Panc1 (cell line): ENCODE data around the gene ERO1B. TPM values are rescaled to one million over a fixed set of nuclear protein-coding genes. Genes with fewer than 3 reads are reported as not detected.

ENCODE experiments used
- ATAC-seq: fragments of 200-7000 bp; cut with Tn5 transposase; 2 replicates; pipeline ENCODE4 v1.9.1; 2020; ENCODE audit warnings: mild to moderate bottlenecking, moderate library complexity
- BruUV-seq: library from RNA; stranded (reverse); fragments of 400-500 nt; replicated peaks from 2 replicates; lab custom pipeline; 2021; lab: Mats Ljungman, UMichigan
- CTCF ChIA-PET: fragments of 300-600 bp; sonication (Branson Sonifier 250); formaldehyde crosslinking; loops from one replicate; lab custom pipeline; 2022; ENCODE audit warnings: antibody characterized with exemption; lab: Charles Lee
- POLR2A ChIA-PET: fragments of 300-600 bp; sonication (Branson Sonifier 250); formaldehyde crosslinking; loops from one replicate; lab custom pipeline; 2022; ENCODE audit warnings: antibody characterized with exemption; lab: Charles Lee
- DNase-seq: peaks from one replicate; pipeline ENCODE4 v3.0.0-alpha.2; 2010; ENCODE audit warnings: low read depth, low spot score
- H3K27ac ChIP-seq: 2 replicates; pipeline ENCODE4 v1.5.1; 2011; ENCODE audit warnings: mild to moderate bottlenecking, low read length, inconsistent platforms
- H3K27me3 ChIP-seq: fragments of 200-500 bp; sonication (Bioruptor generic); 2 replicates; pipeline ENCODE4 v1.6.0; 2014; ENCODE audit warnings: low read length, inconsistent platforms; ENCODE audit not compliant: control insufficient read depth, insufficient read depth
- H3K36me3 ChIP-seq: fragments of 200-500 bp; sonication (Bioruptor generic); 2 replicates; pipeline ENCODE4 v1.5.1; 2014; ENCODE audit warnings: inconsistent platforms, mild to moderate bottlenecking, low read length, moderate library complexity; ENCODE audit not compliant: control insufficient read depth, insufficient read depth
- H3K4me1 ChIP-seq: 2 replicates; pipeline ENCODE4 v1.5.1; 2011; ENCODE audit warnings: inconsistent platforms, mild to moderate bottlenecking, low read length, moderate library complexity; ENCODE audit not compliant: control insufficient read depth, insufficient read depth
- H3K4me3 ChIP-seq, 2 experiments: 2 replicates each; pipeline ENCODE4 v1.5.1; 2011 to 2012; ENCODE audit warnings: low read depth in 2 of 2, low read length in 2 of 2, mild to moderate bottlenecking in 2 of 2, inconsistent platforms in 1 of 2, moderate library complexity in 1 of 2
- H3K9me3 ChIP-seq: fragments of 200-500 bp; sonication (Bioruptor generic); 2 replicates; pipeline ENCODE4 v1.5.1; 2014; ENCODE audit warnings: low read depth, mild to moderate bottlenecking, inconsistent platforms, low read length, moderate library complexity; ENCODE audit not compliant: control insufficient read depth, insufficient read depth
- POLR2AphosphoS5 ChIP-seq: IDR thresholded peaks from 2 replicates; pipeline ENCODE4 v1.6.1; 2012; ENCODE audit warnings: mild to moderate bottlenecking, low read depth, low read length, moderate library complexity
- SIN3A ChIP-seq: IDR thresholded peaks from 2 replicates; pipeline ENCODE4 v1.6.1; 2012; ENCODE audit warnings: low read depth, mild to moderate bottlenecking, low read length, moderate library complexity, borderline replicate concordance; ENCODE audit not compliant: insufficient read depth
- TCF7L2 ChIP-seq: IDR thresholded peaks from 2 replicates; pipeline ENCODE4 v1.6.1; 2011; ENCODE audit warnings: mild to moderate bottlenecking, low read depth, low read length, inconsistent platforms
- in situ Hi-C: cut with HindIII; loops from 2 replicates; pipeline ENCODE4 v1.10.0; 2016; ENCODE audit warnings: low sequenced_read_pairs, low pct_unique_long_range_greater_than_20kb
- intact Hi-C: fragments of 100-400 bp; cut with micrococcal nuclease; formaldehyde crosslinking; loops from one replicate; pipeline ENCODE4 v1.10.0; 2022; ENCODE audit not compliant: unreplicated experiment
- total RNA-seq: library from RNA; stranded (reverse); gene quantifications from one replicate; pipeline ENCODE4 v1.2.1, GENCODE V29; 2021; ENCODE audit not compliant: unreplicated experiment
- TF ChIP-seq, protein P1 (sequence below), 2 experiments: IDR thresholded peaks; 2 replicates each; pipeline ENCODE4 v1.6.1; 2011 to 2012; ENCODE audit warnings: low read depth in 2 of 2, control low read depth in 1 of 2, low read length in 1 of 2, mild to moderate bottlenecking in 1 of 2, moderate library complexity in 1 of 2; ENCODE audit not compliant: insufficient read depth in 1 of 2
- TF ChIP-seq, protein P2 (sequence below): fragments of 450-650 bp; IDR thresholded peaks from 2 replicates; pipeline ENCODE4 v1.5.1; 2017; ENCODE audit warnings: mild to moderate bottlenecking

Gene ERO1B
- total RNA-seq, 1 experiment from 2014 or later: 19.9 TPM

DNA sequence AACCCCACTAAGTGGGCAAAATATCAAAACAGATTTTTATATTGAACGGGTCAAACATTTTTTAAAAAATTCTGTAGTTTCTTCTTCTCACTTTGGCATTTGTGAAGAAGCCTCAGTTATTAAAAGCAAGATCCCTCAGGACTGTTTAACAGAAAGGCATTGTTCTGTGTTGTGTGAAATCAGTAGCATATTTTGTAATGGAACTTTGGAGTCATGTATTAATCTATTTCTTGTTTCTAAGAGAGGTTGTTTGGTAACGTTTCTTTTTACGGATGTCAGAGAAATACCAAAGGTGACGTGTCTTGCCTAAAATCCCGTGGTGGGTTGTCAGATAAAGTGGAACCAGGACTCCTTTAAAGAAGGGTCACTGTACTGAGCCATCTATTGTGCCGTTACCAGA lies 115.7 kb downstream of the ERO1B start:
- Histone ChIP-seq H3K4me1 (no peaks in the 10 kb centered on the region), H3K27ac (no peak overlapping the region), H3K9me3 (peaks cover 4% of the 10 kb centered on the region; the same call in 1 of the 2 replicates), H3K27me3 (no peaks in the 10 kb centered on the region), H3K36me3 (no peaks in the 10 kb centered on the region), H3K4me3 (no peak overlapping the region)
- intact Hi-C loops (loop anchor here (10.0 kb wide), 1 partner anchor 59 kb away; no protein-coding TSS in a partner anchor), in situ Hi-C loops (no loop called here)
- ATAC-seq (no peak), DNase-seq (no peak)
- BruUV-seq: no TSS peak
- CTCF ChIA-PET: no interaction called here
- TF ChIP-seq TCF7L2 (no peak), SIN3A (no peak), POLR2AphosphoS5 (no peak)
- TF ChIP-seq, protein P1, sequence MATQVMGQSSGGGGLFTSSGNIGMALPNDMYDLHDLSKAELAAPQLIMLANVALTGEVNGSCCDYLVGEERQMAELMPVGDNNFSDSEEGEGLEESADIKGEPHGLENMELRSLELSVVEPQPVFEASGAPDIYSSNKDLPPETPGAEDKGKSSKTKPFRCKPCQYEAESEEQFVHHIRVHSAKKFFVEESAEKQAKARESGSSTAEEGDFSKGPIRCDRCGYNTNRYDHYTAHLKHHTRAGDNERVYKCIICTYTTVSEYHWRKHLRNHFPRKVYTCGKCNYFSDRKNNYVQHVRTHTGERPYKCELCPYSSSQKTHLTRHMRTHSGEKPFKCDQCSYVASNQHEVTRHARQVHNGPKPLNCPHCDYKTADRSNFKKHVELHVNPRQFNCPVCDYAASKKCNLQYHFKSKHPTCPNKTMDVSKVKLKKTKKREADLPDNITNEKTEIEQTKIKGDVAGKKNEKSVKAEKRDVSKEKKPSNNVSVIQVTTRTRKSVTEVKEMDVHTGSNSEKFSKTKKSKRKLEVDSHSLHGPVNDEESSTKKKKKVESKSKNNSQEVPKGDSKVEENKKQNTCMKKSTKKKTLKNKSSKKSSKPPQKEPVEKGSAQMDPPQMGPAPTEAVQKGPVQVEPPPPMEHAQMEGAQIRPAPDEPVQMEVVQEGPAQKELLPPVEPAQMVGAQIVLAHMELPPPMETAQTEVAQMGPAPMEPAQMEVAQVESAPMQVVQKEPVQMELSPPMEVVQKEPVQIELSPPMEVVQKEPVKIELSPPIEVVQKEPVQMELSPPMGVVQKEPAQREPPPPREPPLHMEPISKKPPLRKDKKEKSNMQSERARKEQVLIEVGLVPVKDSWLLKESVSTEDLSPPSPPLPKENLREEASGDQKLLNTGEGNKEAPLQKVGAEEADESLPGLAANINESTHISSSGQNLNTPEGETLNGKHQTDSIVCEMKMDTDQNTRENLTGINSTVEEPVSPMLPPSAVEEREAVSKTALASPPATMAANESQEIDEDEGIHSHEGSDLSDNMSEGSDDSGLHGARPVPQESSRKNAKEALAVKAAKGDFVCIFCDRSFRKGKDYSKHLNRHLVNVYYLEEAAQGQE (IDR thresholded peaks at IDR 0.05; ENCODE audit: insufficient read depth in 1 of 2, low read depth in 2 of 2, low read length in 1 of 2): no peak
- TF ChIP-seq, protein P2, sequence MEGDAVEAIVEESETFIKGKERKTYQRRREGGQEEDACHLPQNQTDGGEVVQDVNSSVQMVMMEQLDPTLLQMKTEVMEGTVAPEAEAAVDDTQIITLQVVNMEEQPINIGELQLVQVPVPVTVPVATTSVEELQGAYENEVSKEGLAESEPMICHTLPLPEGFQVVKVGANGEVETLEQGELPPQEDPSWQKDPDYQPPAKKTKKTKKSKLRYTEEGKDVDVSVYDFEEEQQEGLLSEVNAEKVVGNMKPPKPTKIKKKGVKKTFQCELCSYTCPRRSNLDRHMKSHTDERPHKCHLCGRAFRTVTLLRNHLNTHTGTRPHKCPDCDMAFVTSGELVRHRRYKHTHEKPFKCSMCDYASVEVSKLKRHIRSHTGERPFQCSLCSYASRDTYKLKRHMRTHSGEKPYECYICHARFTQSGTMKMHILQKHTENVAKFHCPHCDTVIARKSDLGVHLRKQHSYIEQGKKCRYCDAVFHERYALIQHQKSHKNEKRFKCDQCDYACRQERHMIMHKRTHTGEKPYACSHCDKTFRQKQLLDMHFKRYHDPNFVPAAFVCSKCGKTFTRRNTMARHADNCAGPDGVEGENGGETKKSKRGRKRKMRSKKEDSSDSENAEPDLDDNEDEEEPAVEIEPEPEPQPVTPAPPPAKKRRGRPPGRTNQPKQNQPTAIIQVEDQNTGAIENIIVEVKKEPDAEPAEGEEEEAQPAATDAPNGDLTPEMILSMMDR: no peak
- POLR2A ChIA-PET: no interaction called here

Other genes with a start within 250 kb of the ERO1B start
- gene NID1, start 216.9 kb downstream of the ERO1B start, total RNA-seq: 89.3 TPM
- gene GPR137B, start 139.4 kb downstream of the ERO1B start, total RNA-seq: 25.3 TPM
- gene EDARADD, start 112.3 kb upstream of the ERO1B start, total RNA-seq: 35.4 TPM
- gene LGALS8, start 242.0 kb upstream of the ERO1B start, total RNA-seq: 221 TPM